Keratinocyte (primary cell): Measurements from ENCODE around the gene CHN2. TPM values are rescaled to one million over a fixed set of nuclear protein-coding genes. Genes with fewer than 3 reads are reported as not detected.

Experiments
- DNase-seq: peaks from one replicate; pipeline ENCODE4 v3.0.0-alpha.2; 2011; ENCODE audit warnings: low read depth, missing footprints, low spot score
- FAIRE-seq: peaks from 2 replicates; lab custom pipeline; 2011; peaks lifted over from hg19 to GRCh38; lab: Jason Lieb, UNC
- H2AFZ ChIP-seq: 2 replicates; pipeline ENCODE4 v1.6.0; 2012; ENCODE audit warnings: low read length, control low read depth, inconsistent platforms; ENCODE audit not compliant: control insufficient read depth
- H3K27ac ChIP-seq: 2 replicates; pipeline ENCODE4 v1.5.1; 2011; ENCODE audit warnings: low read length; ENCODE audit not compliant: control insufficient read depth, insufficient read depth
- H3K27me3 ChIP-seq: 3 replicates; pipeline ENCODE4 v1.6.0; 2011; ENCODE audit warnings: low read length; ENCODE audit not compliant: control insufficient read depth, insufficient read depth; ENCODE audit errors: extremely low read depth
- H3K36me3 ChIP-seq, 2 experiments: 2 replicates in 1 of 2; 3 replicates in 1 of 2; pipeline ENCODE4 v1.5.1; 2011; ENCODE audit warnings: low read length in 2 of 2, mild to moderate bottlenecking in 1 of 2; ENCODE audit not compliant: control insufficient read depth in 2 of 2, insufficient read depth in 2 of 2; ENCODE audit errors: extremely low read depth in 1 of 2
- H3K4me1 ChIP-seq: 3 replicates; pipeline ENCODE4 v1.5.1; 2011; ENCODE audit warnings: low read length; ENCODE audit not compliant: control insufficient read depth, insufficient read depth; ENCODE audit errors: extremely low read depth
- H3K4me2 ChIP-seq: 3 replicates; pipeline ENCODE4 v1.6.0; 2011; ENCODE audit warnings: low read depth, low read length; ENCODE audit not compliant: control insufficient read depth, insufficient read depth; ENCODE audit errors: extremely low read depth
- H3K4me3 ChIP-seq, 3 experiments: fragments of 200-600 bp in 1 of 3; sonication (generic) in 1 of 3; 2 replicates in 2 of 3; 3 replicates in 1 of 3; pipeline ENCODE4 v1.5.1; 2011 to 2016; ENCODE audit warnings: low read length in 3 of 3, mild to moderate bottlenecking in 3 of 3, control low read depth in 2 of 3, inconsistent platforms in 1 of 3, low read depth in 1 of 3, mixed read lengths in 1 of 3, mixed run types in 1 of 3, moderate library complexity in 1 of 3; ENCODE audit not compliant: control insufficient read depth in 2 of 3, insufficient read depth in 2 of 3; ENCODE audit errors: extremely low read depth in 1 of 3
- H3K79me2 ChIP-seq: 2 replicates; pipeline ENCODE4 v1.6.0; 2012; ENCODE audit warnings: low read length; ENCODE audit not compliant: control insufficient read depth, insufficient read depth
- H3K9ac ChIP-seq: 3 replicates; pipeline ENCODE4 v1.6.0; 2011; ENCODE audit warnings: low read length; ENCODE audit not compliant: control insufficient read depth, insufficient read depth; ENCODE audit errors: extremely low read depth
- H3K9me1 ChIP-seq: 3 replicates; pipeline ENCODE4 v1.6.0; 2011; ENCODE audit warnings: low read length; ENCODE audit not compliant: control insufficient read depth, insufficient read depth; ENCODE audit errors: extremely low read depth
- H3K9me3 ChIP-seq: 2 replicates; pipeline ENCODE4 v1.5.1; 2012; ENCODE audit warnings: low read depth, low read length; ENCODE audit not compliant: control insufficient read depth
- H4K20me1 ChIP-seq: 3 replicates; pipeline ENCODE4 v1.6.0; 2011; ENCODE audit warnings: low read length; ENCODE audit not compliant: control insufficient read depth, insufficient read depth; ENCODE audit errors: extremely low read depth
- CTCF ChIP-seq, 3 experiments: IDR thresholded peaks in 1 of 3; conservative IDR thresholded peaks in 1 of 3; optimal IDR thresholded peaks in 1 of 3; 2 replicates in 2 of 3; 3 replicates in 1 of 3; pipeline versions ENCODE3 to v1.5.1; 2011; ENCODE audit warnings: low read length in 3 of 3, mild to moderate bottlenecking in 3 of 3, moderate library complexity in 2 of 3, control low read depth in 1 of 3, inconsistent platforms in 1 of 3; ENCODE audit not compliant: insufficient read depth in 2 of 3; ENCODE audit errors: extremely low read depth in 1 of 3
- EZH2 ChIP-seq: IDR thresholded peaks from one replicate; pipeline ENCODE4 v1.6.1; 2012; ENCODE audit warnings: inconsistent platforms, mild to moderate bottlenecking, low read length, moderate library complexity
- dilution Hi-C: fragments of 300-500 bp; cut with MboI; formaldehyde crosslinking; loops from one replicate; pipeline ENCODE4 v1.7.0; 2020; ENCODE audit warnings: low sequenced_read_pairs; ENCODE audit not compliant: extremely low pct_ligation_motif_present
- polyA plus RNA-seq, 5 experiments: library from polyadenylated mRNA; depleted of rRNA in 3 of 5; stranded (reverse) in 3 of 5; stranded (forward) in 1 of 5; unstranded in 1 of 5; fragments of >200 nt; gene quantifications; 1 replicate in 1 of 5; 2 replicates in 3 of 5; 3 replicates in 1 of 5; pipeline versions ENCODE4 v1.2.1 to v1.2.3, GENCODE V29; 2011 to 2012; ENCODE audit warnings: missing spikeins in 2 of 5, low read depth in 1 of 5, low replicate concordance in 1 of 5

The CHN2 gene
- polyA plus RNA-seq, 1 donor (not counting 4 experiments of a cell fraction or from before 2014, with no cell fraction given), result 1.8 TPM

GRCh38 chr7:29243910-29244655, 49.5 kb downstream of the CHN2 start:
- Histone ChIP-seq H3K4me2 (no peak overlapping the region), H3K9me1 (no peaks in the 10 kb centered on the region), H2AFZ (no peak overlapping the region), H4K20me1 (no peaks in the 10 kb centered on the region), H3K27me3 (no peaks in the 10 kb centered on the region), H3K27ac (no peak overlapping the region), H3K4me1 (no peaks in the 10 kb centered on the region), H3K79me2 (no peaks in the 10 kb centered on the region), H3K4me3 (no peak overlapping the region), H3K9ac (no peak overlapping the region), H3K36me3 (no peaks in the 10 kb centered on the region), H3K9me3 (no peaks in the 10 kb centered on the region)
- TF ChIP-seq EZH2, result no peak
- peak; percentile 19 to 45 (median 22) for TF ChIP-seq CTCF (optimal IDR thresholded peaks at IDR 0.05 in 1 of 3, IDR thresholded peaks at IDR 0.05 in 1 of 3, conservative IDR thresholded peaks at IDR 0.05 in 1 of 3; ENCODE audit: extremely low read depth in 1 of 3, insufficient read depth in 2 of 3, low read length in 3 of 3)
- DNase-seq, result no peak
- dilution Hi-C loops, result no loop called here
- no peak for FAIRE-seq

DNA sequence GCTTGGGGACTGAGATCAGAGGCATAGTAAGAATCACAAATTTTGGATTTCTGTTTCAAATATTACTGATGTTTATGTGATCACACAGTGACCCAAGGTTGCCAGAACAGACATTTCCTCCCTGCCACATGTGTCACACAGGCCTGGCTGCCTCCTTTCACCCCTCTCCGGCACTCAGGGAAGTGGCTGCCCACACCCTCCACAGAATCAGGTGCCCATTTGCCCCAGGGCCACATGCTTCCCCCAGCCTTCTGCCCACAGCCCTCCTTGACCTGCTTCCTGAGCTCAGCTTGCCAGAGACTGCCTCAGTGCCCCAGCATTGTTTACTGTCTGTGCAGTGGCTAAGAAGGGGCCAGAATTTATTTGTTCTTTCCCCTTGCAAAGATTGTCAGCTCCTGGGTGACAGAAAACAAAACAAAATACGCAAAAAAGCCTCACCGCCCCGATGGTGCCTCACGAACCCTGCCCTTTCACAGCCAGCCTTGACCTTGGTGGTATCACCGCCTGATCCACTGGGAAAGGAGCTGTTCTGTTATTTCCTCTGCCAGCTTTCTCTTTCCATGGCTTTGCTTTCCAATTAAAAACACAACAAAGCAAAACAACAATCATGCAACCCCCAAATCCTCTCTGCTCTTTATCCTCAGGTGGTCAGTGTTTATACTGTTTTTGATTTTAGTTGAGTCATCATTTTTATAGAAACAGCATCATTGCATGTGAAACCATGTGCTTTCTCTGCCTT, 52.8 kb downstream of the CHN2 start:
- Histone ChIP-seq H3K36me3 (no peaks in the 10 kb centered on the region), H3K27me3 (no peaks in the 10 kb centered on the region), H4K20me1 (no peaks in the 10 kb centered on the region), H3K9me1 (no peaks in the 10 kb centered on the region), H3K9me3 (no peaks in the 10 kb centered on the region), H3K9ac (no peak overlapping the region), H3K4me1 (no peaks in the 10 kb centered on the region), H3K4me2 (no peak overlapping the region), H3K4me3 (no peak overlapping the region), H3K79me2 (no peaks in the 10 kb centered on the region), H2AFZ (no peak overlapping the region), H3K27ac (no peak overlapping the region)
- TF ChIP-seq EZH2 (no peak), CTCF (optimal IDR thresholded peaks at IDR 0.05 in 1 of 3, IDR thresholded peaks at IDR 0.05 in 1 of 3, conservative IDR thresholded peaks at IDR 0.05 in 1 of 3; ENCODE audit: extremely low read depth in 1 of 3, insufficient read depth in 2 of 3, low read length in 3 of 3) (no peak)
- DNase-seq, result no peak
- no peak for FAIRE-seq
- dilution Hi-C loops, result no loop called here
